WTC11 (cell line): ENCODE data around the gene ZBTB7B. TPM values are rescaled to one million over a fixed set of nuclear protein-coding genes. Genes with fewer than 3 reads are reported as not detected.

Source experiments
- ATAC-seq: fragments of 200-7000 bp; cut with Tn5 transposase; 2 replicates; pipeline ENCODE4 v1.10.0; 2021; ENCODE audit warnings: mild to moderate bottlenecking, moderate library complexity
- CTCF ChIA-PET: fragments of 300-600 bp; sonication (Branson Sonifier 250); formaldehyde crosslinking; loops from one replicate; lab custom pipeline; 2021; ENCODE audit warnings: antibody characterized with exemption; lab: Charles Lee
- POLR2A ChIA-PET: fragments of 350-600 bp; sonication (Branson Sonifier 250); formaldehyde crosslinking; loops from one replicate; lab custom pipeline; 2021; ENCODE audit warnings: antibody characterized with exemption; lab: Charles Lee
- DNase-seq: peaks from one replicate; pipeline ENCODE4 v3.0.0; 2021; ENCODE audit warnings: low spot score
- H3K27ac Mint-ChIP-seq: 2 replicates; pipeline ENCODE4 v1.8.0; 2021; ENCODE audit warnings: mixed read lengths
- H3K27me3 Mint-ChIP-seq: 2 replicates; pipeline ENCODE4 v1.8.0; 2021; ENCODE audit warnings: low read depth, mild to moderate bottlenecking, moderate library complexity, mixed read lengths
- H3K36me3 Mint-ChIP-seq: 2 replicates; pipeline ENCODE4 v1.8.0; 2021; ENCODE audit warnings: mixed read lengths
- H3K4me1 Mint-ChIP-seq: 2 replicates; pipeline ENCODE4 v1.8.0; 2022; ENCODE audit warnings: mixed read lengths
- H3K4me3 Mint-ChIP-seq: 2 replicates; pipeline ENCODE4 v1.8.0; 2021; ENCODE audit warnings: mild to moderate bottlenecking, moderate library complexity, mixed read lengths
- H3K9me3 Mint-ChIP-seq: 2 replicates; pipeline ENCODE4 v1.8.0; 2021; ENCODE audit warnings: mixed read lengths
- AR ChIP-seq: fragments of 250-450 bp; sonication (Bioruptor Pico); IDR thresholded peaks from 2 replicates; pipeline ENCODE4 v1.9.0; 2021; ENCODE audit warnings: mild to moderate bottlenecking
- CBFB ChIP-seq: sonication (generic); formaldehyde crosslinking; IDR thresholded peaks from 2 replicates; pipeline ENCODE4 v1.8.1; 2022; ENCODE audit warnings: mild to moderate bottlenecking, low read depth, missing genetic modification reagents
- CREM ChIP-seq: sonication (generic); formaldehyde crosslinking; IDR thresholded peaks from 2 replicates; pipeline ENCODE4 v1.8.1; 2022; ENCODE audit warnings: mild to moderate bottlenecking, missing genetic modification reagents, moderate library complexity
- ERG ChIP-seq: fragments of 250-450 bp; sonication (Bioruptor Pico); IDR thresholded peaks from 2 replicates; pipeline ENCODE4 v1.8.0; 2021; ENCODE audit warnings: mild to moderate bottlenecking
- ESRRA ChIP-seq: sonication (generic); formaldehyde crosslinking; IDR thresholded peaks from 2 replicates; pipeline ENCODE4 v1.8.1; 2022; ENCODE audit warnings: mild to moderate bottlenecking, missing genetic modification reagents, borderline replicate concordance
- ETV6 ChIP-seq: sonication (generic); formaldehyde crosslinking; IDR thresholded peaks from 2 replicates; pipeline ENCODE4 v1.8.1; 2022; ENCODE audit warnings: mild to moderate bottlenecking, missing genetic modification reagents
- FOXJ3 ChIP-seq: sonication (generic); formaldehyde crosslinking; IDR thresholded peaks from 2 replicates; pipeline ENCODE4 v1.9.0; 2021; ENCODE audit warnings: missing genetic modification reagents, mild to moderate bottlenecking, borderline replicate concordance
- GABPB1 ChIP-seq: sonication (generic); formaldehyde crosslinking; IDR thresholded peaks from 2 replicates; pipeline ENCODE4 v1.8.1; 2023; ENCODE audit warnings: mild to moderate bottlenecking, missing genetic modification reagents
- HMGA2 ChIP-seq: fragments of 250-450 bp; sonication (Bioruptor Pico); IDR thresholded peaks from 2 replicates; pipeline ENCODE4 v1.4.0; 2021; ENCODE audit warnings: mild to moderate bottlenecking, moderate library complexity
- HMGXB4 ChIP-seq: sonication (generic); formaldehyde crosslinking; IDR thresholded peaks from 2 replicates; pipeline ENCODE4 v1.8.1; 2023; ENCODE audit warnings: mild to moderate bottlenecking, moderate library complexity, missing genetic modification reagents
- JAZF1 ChIP-seq: fragments of 250-450 bp; sonication (Bioruptor Pico); IDR thresholded peaks from 2 replicates; pipeline ENCODE4 v1.9.0; 2021; ENCODE audit warnings: moderate library complexity, mild to moderate bottlenecking, inconsistent platforms
- MYBL2 ChIP-seq: sonication (generic); formaldehyde crosslinking; IDR thresholded peaks from 2 replicates; pipeline ENCODE4 v1.8.1; 2023; ENCODE audit warnings: mild to moderate bottlenecking, moderate library complexity, missing genetic modification reagents
- PRDM15 ChIP-seq: sonication (generic); formaldehyde crosslinking; IDR thresholded peaks from 2 replicates; pipeline ENCODE4 v1.8.0; 2022; ENCODE audit warnings: missing genetic modification reagents
- SMAD3 ChIP-seq: sonication (generic); formaldehyde crosslinking; IDR thresholded peaks from 2 replicates; pipeline ENCODE4 v1.8.0; 2022; ENCODE audit warnings: missing genetic modification reagents, mild to moderate bottlenecking, borderline replicate concordance
- SOX15 ChIP-seq: fragments of 250-450 bp; sonication (Bioruptor Pico); IDR thresholded peaks from 2 replicates; pipeline ENCODE4 v1.9.0; 2021; ENCODE audit warnings: mild to moderate bottlenecking
- ZBTB21 ChIP-seq: sonication (generic); formaldehyde crosslinking; IDR thresholded peaks from 2 replicates; pipeline ENCODE4 v1.8.1; 2023; ENCODE audit warnings: mild to moderate bottlenecking, missing genetic modification reagents, borderline replicate concordance
- total RNA-seq: library from RNA; stranded (reverse); gene quantifications from 3 replicates; pipeline ENCODE4 v1.2.3, GENCODE V29; 2021
- TF ChIP-seq, protein P1 (sequence below): sonication (generic); formaldehyde crosslinking; IDR thresholded peaks from 2 replicates; pipeline ENCODE4 v1.8.1; 2023; ENCODE audit warnings: mild to moderate bottlenecking, missing genetic modification reagents

Gene ZBTB7B
- total RNA-seq, 1 experiment from 2014 or later: 29.8 TPM

DNA sequence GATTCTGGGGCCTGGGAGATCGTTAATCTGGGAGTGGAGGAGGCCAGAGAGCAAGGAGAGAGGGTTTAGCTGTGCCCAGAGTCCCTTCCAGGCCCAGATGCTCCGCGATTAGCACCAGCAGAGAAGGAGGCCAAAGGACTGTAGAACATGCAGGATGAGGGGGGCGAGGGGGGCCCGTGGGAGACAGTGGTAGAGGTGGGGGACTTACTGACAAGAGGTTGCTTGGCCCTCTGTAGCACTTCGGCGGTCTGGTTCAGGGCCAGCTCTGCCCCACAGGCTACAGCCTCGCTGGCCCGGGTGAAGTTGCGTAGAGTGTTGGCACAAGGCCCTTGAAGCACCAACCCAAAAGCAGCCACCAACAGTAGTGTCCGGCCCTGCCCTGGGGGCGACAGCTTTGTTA is 30.3 kb downstream of the ZBTB7B start (continued):
- TF ChIP-seq CREM: no peak
- no peak for TF ChIP-seq CBFB
- TF ChIP-seq SOX15 (CRISPR knock-in tag): no peak
- TF ChIP-seq HMGA2 (CRISPR knock-in tag): no peak
- TF ChIP-seq ERG (CRISPR knock-in tag): no peak
- TF ChIP-seq ESRRA (CRISPR knock-in tag): no peak
- TF ChIP-seq AR: no peak
- TF ChIP-seq PRDM15 (CRISPR knock-in tag): no peak

DNA sequence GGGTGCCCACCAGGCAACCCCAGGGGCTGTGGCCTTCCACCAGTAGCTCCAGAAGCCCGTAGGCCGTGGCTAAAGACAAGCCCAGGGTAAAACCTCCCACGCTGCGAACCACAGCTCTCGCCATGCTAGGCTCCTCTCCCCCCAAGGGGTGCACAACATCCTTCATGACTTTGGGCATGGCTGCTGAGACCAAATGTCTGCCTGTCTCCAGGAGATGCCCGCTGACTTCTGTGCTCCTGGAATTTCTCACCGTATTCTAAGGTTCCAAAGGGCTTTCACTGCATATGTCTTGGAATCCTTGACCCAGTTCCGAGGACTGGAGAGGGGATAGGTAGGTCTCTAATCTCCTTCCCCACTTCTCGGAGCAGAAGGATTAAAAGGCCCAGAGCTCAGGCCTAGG is 30.9 kb downstream of the ZBTB7B start, which contains the start of the genes DCST1 and DCST2:
TSS of gene DCST1 (plus strand) at position 301 of the 400 bp plus-strand sequence. CDS start 213 bp downstream, outside the sequence.
TSS of gene DCST2 (minus strand) at position 258 of the 400 bp plus-strand sequence. CDS start at position 178, 80 bp downstream.
- Mint-ChIP-seq H3K27me3 (peaks cover 11% of the 10 kb centered on the region; the same call in 1 of the 2 replicates), H3K36me3 (no peaks in the 10 kb centered on the region), H3K4me1 (no peaks in the 10 kb centered on the region), H3K9me3 (no peaks in the 10 kb centered on the region), H3K4me3 (no peak within 1 kb of the TSS), H3K27ac (no peak within 1 kb of the TSS)
- no peak for TF ChIP-seq HMGXB4 (CRISPR knock-in tag)
- no peak for TF ChIP-seq ETV6 (CRISPR knock-in tag)
- no peak for TF ChIP-seq JAZF1
- ChIA-PET POLR2A (no interaction called here), CTCF (interaction anchor here (1.5 to 4.0 kb wide), 5 partner anchors 11 to 51 kb away, joined by 3 to 15 read pairs (median 7); partner anchors contain the start of gene ADAM15)
- ATAC-seq (no peak), DNase-seq (no peak)

DNA sequence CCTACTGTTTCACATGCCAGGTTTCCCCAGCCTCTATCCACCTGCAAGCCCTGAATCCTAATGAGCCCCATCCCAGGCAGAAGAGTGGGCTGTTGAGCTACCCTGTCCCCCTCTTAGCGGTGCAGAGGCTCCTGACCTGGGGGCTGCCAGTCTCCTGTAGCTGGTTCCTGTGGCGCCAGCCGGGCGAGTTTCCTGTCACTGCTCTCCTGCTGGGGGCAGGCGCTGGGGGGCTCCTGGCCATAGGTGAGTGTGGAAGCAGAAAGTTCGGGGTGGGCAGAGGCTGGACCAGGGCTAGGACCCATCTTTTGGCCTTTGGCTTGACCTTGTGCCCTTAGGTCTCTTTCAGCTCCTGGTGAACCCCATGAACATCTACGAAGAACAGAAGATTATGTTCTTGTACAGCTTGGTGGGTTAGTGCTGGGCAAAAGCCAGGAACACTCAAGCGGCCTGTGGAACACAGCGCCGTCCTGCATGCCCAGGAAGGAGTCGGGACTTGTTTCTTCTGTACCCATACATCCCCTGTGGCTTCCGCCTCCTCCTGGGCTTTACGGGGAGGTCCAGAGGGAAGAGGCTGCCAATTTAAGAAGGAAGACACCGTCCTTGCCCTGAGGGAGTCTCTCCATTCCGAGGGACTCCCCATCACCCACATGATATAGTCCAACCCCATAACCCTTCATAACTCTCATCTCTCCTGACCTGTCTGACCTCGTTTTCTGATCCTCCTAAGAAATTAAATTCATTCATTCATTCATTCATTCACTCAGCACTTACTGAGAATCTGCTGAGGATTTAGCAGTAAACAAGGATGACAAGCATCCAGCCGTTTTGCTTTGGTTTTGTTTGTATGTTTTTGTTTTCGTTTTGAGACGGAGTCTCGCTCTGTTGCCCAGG is 32.0 kb downstream of the ZBTB7B start:
- ChIA-PET POLR2A (interaction anchor here (0.6 kb wide), 1 partner anchor 56 kb away, joined by 3 read pairs; no protein-coding TSS in a partner anchor), CTCF (interaction anchor here (1.8 to 4.0 kb wide), 3 partner anchors 10 to 17 kb away, joined by 4 to 15 read pairs (median 7); no protein-coding TSS in a partner anchor)
- Mint-ChIP-seq H3K4me3 (no peak overlapping the region), H3K9me3 (no peaks in the 10 kb centered on the region), H3K4me1 (no peaks in the 10 kb centered on the region), H3K36me3 (no peaks in the 10 kb centered on the region), H3K27ac (no peak overlapping the region), H3K27me3 (peaks cover 12% of the 10 kb centered on the region; the same call in 1 of the 2 replicates)
- ATAC-seq: no peak
- DNase-seq: no peak
- TF ChIP-seq FOXJ3 (no peak), AR (no peak), SMAD3 (CRISPR knock-in tag) (no peak), MYBL2 (CRISPR knock-in tag) (no peak), ZBTB21 (CRISPR knock-in tag) (no peak), GABPB1 (no peak)
- TF ChIP-seq, protein P1, sequence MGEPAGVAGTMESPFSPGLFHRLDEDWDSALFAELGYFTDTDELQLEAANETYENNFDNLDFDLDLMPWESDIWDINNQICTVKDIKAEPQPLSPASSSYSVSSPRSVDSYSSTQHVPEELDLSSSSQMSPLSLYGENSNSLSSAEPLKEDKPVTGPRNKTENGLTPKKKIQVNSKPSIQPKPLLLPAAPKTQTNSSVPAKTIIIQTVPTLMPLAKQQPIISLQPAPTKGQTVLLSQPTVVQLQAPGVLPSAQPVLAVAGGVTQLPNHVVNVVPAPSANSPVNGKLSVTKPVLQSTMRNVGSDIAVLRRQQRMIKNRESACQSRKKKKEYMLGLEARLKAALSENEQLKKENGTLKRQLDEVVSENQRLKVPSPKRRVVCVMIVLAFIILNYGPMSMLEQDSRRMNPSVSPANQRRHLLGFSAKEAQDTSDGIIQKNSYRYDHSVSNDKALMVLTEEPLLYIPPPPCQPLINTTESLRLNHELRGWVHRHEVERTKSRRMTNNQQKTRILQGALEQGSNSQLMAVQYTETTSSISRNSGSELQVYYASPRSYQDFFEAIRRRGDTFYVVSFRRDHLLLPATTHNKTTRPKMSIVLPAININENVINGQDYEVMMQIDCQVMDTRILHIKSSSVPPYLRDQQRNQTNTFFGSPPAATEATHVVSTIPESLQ (CRISPR knock-in tag): no peak
